Subcutaneous preadipocyte (primary cell): ENCODE data around the gene IMPG2. TPM values are rescaled to one million over a fixed set of nuclear protein-coding genes. Genes with fewer than 3 reads are reported as not detected.

Source experiments
- total RNA-seq: library from RNA; depleted of rRNA; stranded (reverse); fragments of >200 nt; gene quantifications from 2 replicates; pipeline ENCODE4 v1.2.3, GENCODE V29; 2012

IMPG2 gene
- under 0.01 and 0.20 TPM in 2 replicates for total RNA-seq

DNA sequence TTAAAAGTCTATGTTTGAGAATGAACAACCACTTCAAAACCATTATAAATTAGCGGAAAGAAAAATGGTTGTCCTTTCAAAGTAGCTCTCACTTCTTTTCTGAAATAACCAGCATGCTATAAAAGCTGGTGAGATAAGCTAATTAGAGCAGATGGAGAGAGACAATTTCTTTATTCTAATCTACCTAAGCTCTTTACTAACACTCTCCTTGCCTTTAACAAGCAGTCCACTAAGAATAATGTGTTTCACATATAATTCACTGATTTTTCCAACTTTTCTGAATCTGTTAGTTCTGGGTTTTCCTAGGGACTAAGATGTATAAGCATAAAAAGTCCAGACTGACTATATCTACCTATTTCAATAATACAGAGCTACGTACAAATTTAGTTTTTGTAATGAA, at the start of gene IMPG2:
IMPG2 (minus strand) TSS at position 101 of the 400 bp plus-strand sequence. CDS start 203 bp downstream, outside the sequence.

Other genes starting within 250 kb of the IMPG2 start
- 8.0 and 8.8 TPM in 2 replicates for gene SENP7, start 192.6 kb upstream of the IMPG2 start, total RNA-seq
- 32.7 and 36.4 TPM in 2 replicates for gene TRMT10C, start 241.3 kb upstream of the IMPG2 start, total RNA-seq